Suprapubic skin (tissue), 3 donors: ENCODE results near the gene C11orf68.

Experiments
- POLR2A ChIP-seq, 2 donors: fragments of 450-650 bp; IDR thresholded peaks; one replicate each; pipeline ENCODE4 v1.6.1; 2017; ENCODE audit warnings: antibody characterized with exemption in 2 of 2, mild to moderate bottlenecking in 2 of 2, moderate library complexity in 2 of 2
- TF ChIP-seq, protein P1 (sequence below), 2 donors: fragments of 200-600 bp in 1 of 2; fragments of 450-650 bp in 1 of 2; sonication (generic) in 1 of 2; IDR thresholded peaks; one replicate each; pipeline ENCODE4 v1.5.1; 2016 to 2019; ENCODE audit warnings: antibody characterized with exemption in 2 of 2, mild to moderate bottlenecking in 1 of 2, moderate library complexity in 1 of 2

DNA sequence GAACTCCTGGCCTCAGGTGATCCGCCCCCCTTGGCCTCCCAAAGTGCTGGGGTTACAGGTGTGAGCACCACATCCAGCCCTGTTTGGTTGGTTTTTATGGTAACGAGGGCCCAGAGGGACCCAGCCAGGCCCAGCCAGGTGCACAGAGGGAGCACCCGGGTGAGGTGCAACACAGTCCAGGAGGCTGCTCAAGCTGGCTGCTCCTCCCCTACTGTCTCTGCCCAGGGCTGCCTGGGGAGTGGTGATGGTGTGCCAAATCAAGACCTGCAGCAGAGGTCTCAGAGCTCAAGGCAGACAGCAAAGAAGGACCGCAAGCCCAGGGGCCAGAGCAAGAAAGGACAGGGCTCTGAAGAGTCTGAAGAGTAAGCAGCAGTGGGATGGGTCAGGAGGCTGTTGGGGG lies 27.8 kb upstream of the C11orf68 start:
- TF ChIP-seq, protein P1, sequence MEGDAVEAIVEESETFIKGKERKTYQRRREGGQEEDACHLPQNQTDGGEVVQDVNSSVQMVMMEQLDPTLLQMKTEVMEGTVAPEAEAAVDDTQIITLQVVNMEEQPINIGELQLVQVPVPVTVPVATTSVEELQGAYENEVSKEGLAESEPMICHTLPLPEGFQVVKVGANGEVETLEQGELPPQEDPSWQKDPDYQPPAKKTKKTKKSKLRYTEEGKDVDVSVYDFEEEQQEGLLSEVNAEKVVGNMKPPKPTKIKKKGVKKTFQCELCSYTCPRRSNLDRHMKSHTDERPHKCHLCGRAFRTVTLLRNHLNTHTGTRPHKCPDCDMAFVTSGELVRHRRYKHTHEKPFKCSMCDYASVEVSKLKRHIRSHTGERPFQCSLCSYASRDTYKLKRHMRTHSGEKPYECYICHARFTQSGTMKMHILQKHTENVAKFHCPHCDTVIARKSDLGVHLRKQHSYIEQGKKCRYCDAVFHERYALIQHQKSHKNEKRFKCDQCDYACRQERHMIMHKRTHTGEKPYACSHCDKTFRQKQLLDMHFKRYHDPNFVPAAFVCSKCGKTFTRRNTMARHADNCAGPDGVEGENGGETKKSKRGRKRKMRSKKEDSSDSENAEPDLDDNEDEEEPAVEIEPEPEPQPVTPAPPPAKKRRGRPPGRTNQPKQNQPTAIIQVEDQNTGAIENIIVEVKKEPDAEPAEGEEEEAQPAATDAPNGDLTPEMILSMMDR (IDR thresholded peaks at IDR 0.05), result no peak
- no peak for TF ChIP-seq POLR2A (IDR thresholded peaks at IDR 0.05)
